Measurements from ENCODE around the gene ADH1C.

Gene ADH1C

DNA sequence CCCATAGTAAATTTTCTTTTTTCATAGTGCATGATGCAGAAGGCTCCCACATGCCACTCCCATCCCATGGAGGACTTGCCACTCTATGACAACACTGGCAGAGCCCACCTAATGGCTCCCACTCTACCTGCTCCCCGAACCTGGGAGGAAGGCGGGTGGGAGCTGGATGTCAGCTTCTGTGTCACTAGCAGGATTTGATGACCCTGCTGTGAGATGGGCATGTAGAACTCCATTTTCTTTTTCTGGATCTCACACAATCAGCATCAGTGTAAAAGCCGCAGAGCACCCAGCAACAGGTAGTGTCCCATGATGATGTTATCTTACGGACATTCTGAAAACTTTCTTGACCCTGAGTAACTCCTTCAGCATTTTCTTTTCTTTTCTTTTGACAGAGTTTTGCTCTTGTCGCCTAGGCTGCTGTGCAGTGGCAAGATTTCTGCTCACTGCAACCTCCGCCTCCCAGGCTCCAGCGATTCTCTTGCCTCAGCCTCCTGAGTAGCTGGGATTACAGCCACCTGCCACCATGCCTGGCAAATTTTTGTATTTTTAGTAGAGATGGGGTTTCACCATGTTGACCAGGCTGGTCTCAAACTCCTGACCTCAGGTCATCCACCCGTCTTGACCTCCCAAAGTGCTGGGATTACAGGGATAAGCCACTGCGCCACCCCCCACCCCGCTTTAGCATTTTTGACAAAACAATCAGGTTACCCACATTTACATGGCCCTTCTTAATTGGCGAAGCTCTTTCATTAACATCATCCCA is 46.7 kb downstream of the ADH1C start:
- in situ Hi-C loops (cut with HindIII; ENCODE audit: low sequenced_read_pairs) = no loop called here

GRCh38 chr4:99301376-99302164 is 51.0 kb downstream of the ADH1C start:
- in situ Hi-C loops (cut with HindIII; ENCODE audit: low sequenced_read_pairs) = no loop called here

- in situ Hi-C loops (cut with HindIII; ENCODE audit: low sequenced_read_pairs) = no loop called here
These were observed 51.6 kb downstream of the ADH1C start for GRCh38 chr4:99300934-99301333.

DNA sequence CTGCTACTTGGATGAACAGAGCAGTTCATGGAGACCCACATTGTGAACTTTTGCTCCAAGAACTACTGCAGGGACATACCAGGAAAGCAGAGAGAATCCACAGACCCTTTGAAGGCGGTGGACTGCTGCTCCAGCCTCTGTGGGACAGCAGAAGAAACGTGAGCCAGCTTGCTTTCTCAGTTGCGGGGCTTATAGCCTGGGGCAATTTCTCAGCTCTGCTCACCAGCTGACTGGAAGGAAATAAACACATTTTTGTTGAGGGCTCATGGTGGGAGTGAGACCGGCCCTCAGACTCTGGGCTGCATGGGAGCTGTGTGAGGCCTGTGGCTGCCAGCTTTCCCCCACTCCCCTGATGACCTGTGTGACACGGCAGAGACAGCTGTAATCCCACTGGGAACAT is 59.2 kb downstream of the ADH1C start:
- in situ Hi-C loops (cut with HindIII; ENCODE audit: low sequenced_read_pairs) = no loop called here

DNA sequence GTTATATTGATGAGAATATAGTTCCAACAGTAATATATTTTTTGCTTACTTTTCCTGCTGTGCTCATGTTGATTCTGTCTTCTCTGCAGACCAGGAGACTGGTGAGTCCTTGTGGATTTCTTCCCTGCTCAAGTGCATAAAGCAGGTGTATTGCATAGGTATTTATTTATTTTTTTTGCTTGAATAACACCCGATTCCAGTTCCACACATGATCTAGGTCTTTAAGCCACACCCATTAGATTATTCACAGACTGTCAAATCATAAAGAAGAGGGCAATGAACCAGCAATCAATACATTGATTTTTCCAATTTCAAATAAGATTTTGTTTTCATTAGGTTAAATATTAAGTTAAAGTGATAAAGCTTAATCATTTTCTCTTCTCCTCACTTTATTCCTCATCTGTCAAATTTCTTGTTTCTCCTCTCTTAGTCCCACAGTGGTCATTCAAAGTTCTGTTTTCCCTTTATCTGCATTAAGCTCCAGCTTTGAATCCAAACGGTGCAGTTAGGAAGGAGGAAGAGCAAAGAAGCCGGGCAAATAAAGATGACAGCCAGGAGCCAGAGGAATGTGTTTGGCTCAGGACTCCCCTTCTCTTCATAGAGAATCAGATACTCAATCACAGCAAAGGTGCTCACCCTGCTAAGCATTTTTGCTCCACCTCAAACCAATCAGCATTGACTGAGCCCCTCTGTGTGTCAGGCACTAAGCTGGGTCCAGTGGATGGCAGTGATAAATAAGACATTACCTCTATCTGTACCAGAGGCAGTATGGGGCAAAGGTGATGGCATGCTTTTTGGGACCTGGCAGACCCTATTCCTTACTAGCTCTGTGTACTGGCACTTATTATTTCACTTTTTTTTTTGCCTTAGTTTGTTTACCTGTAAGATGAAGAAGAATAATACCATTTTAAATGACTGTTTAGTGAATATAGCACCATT is 61.4 kb downstream of the ADH1C start, which contains the start of gene ADH1A:
TSS of gene ADH1A (minus strand) at position 138 of the 939 bp plus-strand sequence. CDS start at position 67, 71 bp downstream.
- in situ Hi-C loops (cut with HindIII; ENCODE audit: low sequenced_read_pairs) = no loop called here

Measured in DLD1 (cell line).